Vagina (tissue), 2 donors: Measurements from ENCODE around the gene SURF1. TPM values are rescaled to one million over a fixed set of nuclear protein-coding genes. Genes with fewer than 3 reads are reported as not detected.

Experiments
- DNase-seq, 2 donors: peaks; one replicate each; pipeline ENCODE4 v3.0.0-alpha.2; 2017; ENCODE audit errors: extremely low spot score in 2 of 2
- H3K27ac ChIP-seq: fragments of 200-600 bp; sonication (generic); one replicate; pipeline ENCODE4 v1.5.1; 2019
- H3K27me3 ChIP-seq: fragments of 200-600 bp; sonication (generic); one replicate; pipeline ENCODE4 v1.5.1; 2019
- H3K36me3 ChIP-seq, 2 donors: fragments of 200-600 bp; sonication (generic); one replicate each; pipeline ENCODE4 v1.5.1; 2017 to 2019
- H3K4me1 ChIP-seq: fragments of 200-600 bp; sonication (generic); one replicate; pipeline ENCODE4 v1.5.1; 2019
- H3K4me3 ChIP-seq, 2 donors: fragments of 200-600 bp; sonication (generic); 1 replicate in 1 of 2; 2 replicates in 1 of 2; pipeline ENCODE4 v1.5.1; 2016 to 2019
- H3K9me3 ChIP-seq: fragments of 200-600 bp; sonication (generic); one replicate; pipeline ENCODE4 v1.5.1; 2019
- CTCF ChIP-seq, 3 experiments: fragments of 450-650 bp in 2 of 3; fragments of 200-600 bp in 1 of 3; sonication (generic) in 1 of 3; IDR thresholded peaks; one replicate each; pipeline ENCODE4 v1.5.1; 2017 to 2019; ENCODE audit warnings: antibody characterized with exemption in 3 of 3, mild to moderate bottlenecking in 2 of 3, moderate library complexity in 2 of 3
- POLR2A ChIP-seq, 2 donors: fragments of 450-650 bp; IDR thresholded peaks; one replicate each; pipeline ENCODE4 v1.6.1; 2017; ENCODE audit warnings: antibody characterized with exemption in 2 of 2, mild to moderate bottlenecking in 2 of 2, moderate library complexity in 2 of 2
- POLR2AphosphoS5 ChIP-seq, 2 donors: sonication (generic); formaldehyde crosslinking; IDR thresholded peaks; one replicate each; pipeline ENCODE4 v1.9.0; 2017; ENCODE audit warnings: antibody characterized with exemption in 2 of 2, mild to moderate bottlenecking in 2 of 2, low read depth in 1 of 2; ENCODE audit not compliant: insufficient read depth in 1 of 2
- intact Hi-C: fragments of 100-400 bp; cut with DNase I; formaldehyde crosslinking; loops from one replicate; pipeline ENCODE4 v1.15.1; 2023
- small RNA-seq: library from RNA; depleted of rRNA; stranded (forward); fragments of <200 nt; gene quantifications from one replicate; pipeline ENCODE3, GENCODE V24; 2016
- total RNA-seq: library from RNA; depleted of rRNA; stranded (reverse); fragments of >200 nt; gene quantifications from one replicate; pipeline ENCODE4 v1.2.3, GENCODE V29; 2016

SURF1 gene
- total RNA-seq, 1 donor from 2014 or later: 31.2 TPM

GRCh38 chr9:133304477-133305377, 51.6 kb downstream of the SURF1 start:
- no peaks in the 10 kb centered on the region for H3K9me3 ChIP-seq
- no peak for DNase-seq
- TF ChIP-seq CTCF (IDR thresholded peaks at IDR 0.05): no peak
- TF ChIP-seq POLR2A (IDR thresholded peaks at IDR 0.05): no peak
- TF ChIP-seq POLR2AphosphoS5 (IDR thresholded peaks at IDR 0.05; ENCODE audit: insufficient read depth in 1 of 2, low read depth in 1 of 2): no peak
- H3K4me1 ChIP-seq: no peaks in the 10 kb centered on the region
- H3K36me3 ChIP-seq: no peaks in the 10 kb centered on the region
- intact Hi-C loops: no loop called here
- no peak overlapping the region for H3K4me3 ChIP-seq
- no peaks in the 10 kb centered on the region for H3K27me3 ChIP-seq
- no peak overlapping the region for H3K27ac ChIP-seq

- TF ChIP-seq CTCF (IDR thresholded peaks at IDR 0.05): no peak
- no peak for TF ChIP-seq POLR2AphosphoS5 (IDR thresholded peaks at IDR 0.05; ENCODE audit: insufficient read depth in 1 of 2, low read depth in 1 of 2)
- TF ChIP-seq POLR2A (IDR thresholded peaks at IDR 0.05): no peak
- Histone ChIP-seq H3K27ac (no peak overlapping the region), H3K9me3 (no peaks in the 10 kb centered on the region), H3K4me3 (no peak overlapping the region), H3K36me3 (no peaks in the 10 kb centered on the region), H3K4me1 (no peaks in the 10 kb centered on the region), H3K27me3 (no peaks in the 10 kb centered on the region)
- DNase-seq: no peak
- intact Hi-C loops: no loop called here
These were observed 52.2 kb downstream of the SURF1 start for GRCh38 chr9:133304158-133304470.

GRCh38 chr9:133303266-133304157, 52.8 kb downstream of the SURF1 start:
- TF ChIP-seq POLR2AphosphoS5 (IDR thresholded peaks at IDR 0.05; ENCODE audit: insufficient read depth in 1 of 2, low read depth in 1 of 2): no peak
- TF ChIP-seq CTCF (IDR thresholded peaks at IDR 0.05): no peak
- TF ChIP-seq POLR2A (IDR thresholded peaks at IDR 0.05): no peak
- Histone ChIP-seq H3K4me3 (no peak overlapping the region), H3K27me3 (no peaks in the 10 kb centered on the region), H3K27ac (no peak overlapping the region), H3K36me3 (no peaks in the 10 kb centered on the region), H3K4me1 (no peaks in the 10 kb centered on the region), H3K9me3 (no peaks in the 10 kb centered on the region)
- DNase-seq: no peak
- intact Hi-C loops: no loop called here

Small RNA genes within 50 kb of the gene (small RNA-seq; reads per million reads assigned to genes)
- not detected for gene RF00019
- gene SNORD24: not detected
- gene SNORD36A: not detected
- gene SNORD36B: not detected
- not detected for gene SNORD36C

Other genes with a start within 250 kb of the SURF1 start
- gene RALGDS, start 235.2 kb downstream of the SURF1 start, total RNA-seq: 85.0 TPM
- gene GBGT1, start 192.6 kb downstream of the SURF1 start, total RNA-seq: 27.0 TPM
- not detected for gene OBP2B, start 147.2 kb downstream of the SURF1 start, total RNA-seq
- 17.2 TPM for gene ABO, start 81.3 kb downstream of the SURF1 start, total RNA-seq
- 12.8 TPM for gene SURF6, start 20.3 kb downstream of the SURF1 start, total RNA-seq
- 32.9 TPM for gene MED22, start 8.4 kb downstream of the SURF1 start, total RNA-seq
- 1,889 TPM for gene RPL7A, start 8.3 kb downstream of the SURF1 start, total RNA-seq
- 19.9 TPM for gene SURF2, start 63 bp upstream of the SURF1 start, total RNA-seq
- gene SURF4, start 19.6 kb upstream of the SURF1 start, total RNA-seq: 112 TPM
- gene STKLD1, start 19.9 kb upstream of the SURF1 start, total RNA-seq: not detected
- gene REXO4, start 61.5 kb upstream of the SURF1 start, total RNA-seq: 17.2 TPM
- 2.0 TPM for gene ADAMTS13, start 65.9 kb upstream of the SURF1 start, total RNA-seq
- gene CACFD1, start 103.5 kb upstream of the SURF1 start, total RNA-seq: 9.1 TPM
- gene SLC2A6, start 122.6 kb upstream of the SURF1 start, total RNA-seq: 3.7 TPM
- gene MYMK, start 168.5 kb upstream of the SURF1 start, total RNA-seq: not detected
- gene ADAMTSL2, start 178.2 kb upstream of the SURF1 start, total RNA-seq: 2.0 TPM